Measurements from ENCODE around the gene LMO1.

DNA sequence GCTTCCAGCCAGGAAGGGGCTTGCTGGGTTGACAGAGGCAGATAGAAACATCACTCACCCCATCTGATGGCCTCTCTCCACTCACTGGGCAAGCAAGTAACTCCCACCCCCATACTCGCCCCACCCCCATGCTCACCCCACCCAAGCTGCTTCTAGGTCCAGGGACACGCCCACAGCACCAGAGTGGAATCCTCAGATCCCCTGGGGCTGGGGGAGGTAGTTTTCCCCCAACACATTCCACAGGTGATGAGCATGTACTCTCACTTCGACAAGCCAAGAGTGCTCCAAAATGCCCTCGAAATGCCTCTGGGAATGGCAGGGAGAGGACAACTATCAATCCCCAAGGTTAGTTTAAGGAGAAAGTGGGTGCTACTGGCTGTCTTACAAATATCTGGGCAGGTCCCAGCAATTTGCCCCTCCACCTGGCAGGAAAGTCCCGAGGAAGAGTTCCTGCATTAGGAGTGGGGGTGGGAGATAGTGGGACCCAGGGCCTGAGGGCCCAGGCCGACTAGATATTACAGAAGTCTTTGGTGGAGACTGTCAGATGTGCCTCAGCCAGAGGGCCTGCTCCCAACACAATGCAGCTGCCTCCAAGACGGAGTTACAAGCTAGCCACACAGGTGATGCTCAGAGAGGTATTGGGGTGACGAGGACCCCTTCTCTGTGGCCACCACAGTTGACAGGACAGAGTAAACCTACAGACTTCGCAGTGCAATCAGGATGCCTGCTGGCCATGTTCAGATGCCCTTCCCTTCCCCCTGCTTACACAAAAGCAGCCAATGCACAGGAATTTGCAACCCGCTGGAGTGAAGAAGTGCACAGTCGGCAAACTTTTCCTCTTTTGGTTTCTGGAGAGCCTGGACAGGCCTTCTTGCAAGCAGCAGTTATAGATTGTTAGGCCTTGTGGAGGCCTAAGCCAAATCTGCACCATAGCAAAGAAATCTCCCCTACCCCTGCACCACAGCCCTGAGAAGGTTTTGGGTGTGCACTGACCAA is 2.9 kb upstream of the LMO1 start:
- TF ChIP-seq, protein P1, sequence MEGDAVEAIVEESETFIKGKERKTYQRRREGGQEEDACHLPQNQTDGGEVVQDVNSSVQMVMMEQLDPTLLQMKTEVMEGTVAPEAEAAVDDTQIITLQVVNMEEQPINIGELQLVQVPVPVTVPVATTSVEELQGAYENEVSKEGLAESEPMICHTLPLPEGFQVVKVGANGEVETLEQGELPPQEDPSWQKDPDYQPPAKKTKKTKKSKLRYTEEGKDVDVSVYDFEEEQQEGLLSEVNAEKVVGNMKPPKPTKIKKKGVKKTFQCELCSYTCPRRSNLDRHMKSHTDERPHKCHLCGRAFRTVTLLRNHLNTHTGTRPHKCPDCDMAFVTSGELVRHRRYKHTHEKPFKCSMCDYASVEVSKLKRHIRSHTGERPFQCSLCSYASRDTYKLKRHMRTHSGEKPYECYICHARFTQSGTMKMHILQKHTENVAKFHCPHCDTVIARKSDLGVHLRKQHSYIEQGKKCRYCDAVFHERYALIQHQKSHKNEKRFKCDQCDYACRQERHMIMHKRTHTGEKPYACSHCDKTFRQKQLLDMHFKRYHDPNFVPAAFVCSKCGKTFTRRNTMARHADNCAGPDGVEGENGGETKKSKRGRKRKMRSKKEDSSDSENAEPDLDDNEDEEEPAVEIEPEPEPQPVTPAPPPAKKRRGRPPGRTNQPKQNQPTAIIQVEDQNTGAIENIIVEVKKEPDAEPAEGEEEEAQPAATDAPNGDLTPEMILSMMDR (IDR thresholded peaks at IDR 0.05; ENCODE audit: insufficient read depth, low read length) = no peak
- TF ChIP-seq POLR2AphosphoS5 (IDR thresholded peaks at IDR 0.05; ENCODE audit: low read depth) (no peak), GABPA (IDR thresholded peaks at IDR 0.05; ENCODE audit: low read depth) (no peak), SPI1 (IDR thresholded peaks at IDR 0.05; ENCODE audit: borderline replicate concordance, low read depth) (no peak)

Measured in HL-60 (cell line).